C4-2B (cell line): ENCODE measurements around the gene PLPPR4.

Experiments used
- ZFX ChIP-seq: fragments of 450-650 bp; IDR thresholded peaks from 2 replicates; pipeline ENCODE4 v1.6.1; 2017
- TF ChIP-seq, protein P1 (sequence below): fragments of 450-650 bp; conservative IDR thresholded peaks from 2 replicates; pipeline ENCODE4 v1.5.1; 2017; ENCODE audit warnings: mild to moderate bottlenecking

DNA sequence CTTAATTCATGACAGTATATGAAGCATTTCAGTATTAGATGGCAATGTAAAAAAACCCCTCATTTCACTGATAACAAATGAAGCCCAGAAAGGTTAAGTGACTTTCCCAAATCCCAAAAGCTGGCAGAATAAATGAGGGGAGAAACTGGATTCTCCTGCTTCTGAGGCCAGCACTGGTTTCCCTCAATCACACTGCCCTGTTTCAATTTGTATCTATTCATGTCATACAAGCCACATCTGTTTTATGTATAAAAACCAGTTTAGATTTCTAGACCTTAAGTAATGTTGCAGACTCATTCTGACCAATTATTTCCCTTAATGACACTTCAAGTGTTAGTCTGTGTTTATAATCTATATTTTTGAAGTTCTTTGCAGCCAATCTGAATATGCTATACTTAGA, 16.8 kb downstream of the PLPPR4 start:
- TF ChIP-seq, protein P1, sequence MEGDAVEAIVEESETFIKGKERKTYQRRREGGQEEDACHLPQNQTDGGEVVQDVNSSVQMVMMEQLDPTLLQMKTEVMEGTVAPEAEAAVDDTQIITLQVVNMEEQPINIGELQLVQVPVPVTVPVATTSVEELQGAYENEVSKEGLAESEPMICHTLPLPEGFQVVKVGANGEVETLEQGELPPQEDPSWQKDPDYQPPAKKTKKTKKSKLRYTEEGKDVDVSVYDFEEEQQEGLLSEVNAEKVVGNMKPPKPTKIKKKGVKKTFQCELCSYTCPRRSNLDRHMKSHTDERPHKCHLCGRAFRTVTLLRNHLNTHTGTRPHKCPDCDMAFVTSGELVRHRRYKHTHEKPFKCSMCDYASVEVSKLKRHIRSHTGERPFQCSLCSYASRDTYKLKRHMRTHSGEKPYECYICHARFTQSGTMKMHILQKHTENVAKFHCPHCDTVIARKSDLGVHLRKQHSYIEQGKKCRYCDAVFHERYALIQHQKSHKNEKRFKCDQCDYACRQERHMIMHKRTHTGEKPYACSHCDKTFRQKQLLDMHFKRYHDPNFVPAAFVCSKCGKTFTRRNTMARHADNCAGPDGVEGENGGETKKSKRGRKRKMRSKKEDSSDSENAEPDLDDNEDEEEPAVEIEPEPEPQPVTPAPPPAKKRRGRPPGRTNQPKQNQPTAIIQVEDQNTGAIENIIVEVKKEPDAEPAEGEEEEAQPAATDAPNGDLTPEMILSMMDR: no peak
- TF ChIP-seq ZFX: no peak
